Gastroesophageal sphincter (tissue), 3 donors: ENCODE data around the gene PRAMEF12.

Source experiments
- CTCF ChIP-seq, 4 experiments: fragments of 200-600 bp in 2 of 4; fragments of 450-650 bp in 2 of 4; sonication (generic) in 1 of 4; IDR thresholded peaks; one replicate each; pipeline ENCODE4 v1.5.1; 2017 to 2019; ENCODE audit warnings: antibody characterized with exemption in 4 of 4, mild to moderate bottlenecking in 2 of 4, moderate library complexity in 2 of 4
- EP300 ChIP-seq: sonication (generic); formaldehyde crosslinking; IDR thresholded peaks from one replicate; pipeline ENCODE4 v1.6.1; 2017; ENCODE audit warnings: antibody characterized with exemption, mild to moderate bottlenecking
- POLR2A ChIP-seq, 2 donors: fragments of 450-650 bp; IDR thresholded peaks; one replicate each; pipeline ENCODE4 v1.6.1; 2017; ENCODE audit warnings: antibody characterized with exemption in 2 of 2, mild to moderate bottlenecking in 2 of 2, moderate library complexity in 1 of 2

GRCh38 chr1:12739613-12740012 lies 33.9 kb upstream of the PRAMEF12 start:
- no peak for TF ChIP-seq CTCF (IDR thresholded peaks at IDR 0.05)
- TF ChIP-seq POLR2A (IDR thresholded peaks at IDR 0.05), result no peak
- no peak for TF ChIP-seq EP300
